ENCODE data around the gene EFNA3. TPM values are rescaled to one million over a fixed set of nuclear protein-coding genes. Genes with fewer than 3 reads are reported as not detected.
A peak's percentile ranks its signal among the peaks of the same experiment; 100 is the strongest.

The EFNA3 gene
- total RNA-seq, 1 donor from 2014 or later = 1.0 TPM

DNA sequence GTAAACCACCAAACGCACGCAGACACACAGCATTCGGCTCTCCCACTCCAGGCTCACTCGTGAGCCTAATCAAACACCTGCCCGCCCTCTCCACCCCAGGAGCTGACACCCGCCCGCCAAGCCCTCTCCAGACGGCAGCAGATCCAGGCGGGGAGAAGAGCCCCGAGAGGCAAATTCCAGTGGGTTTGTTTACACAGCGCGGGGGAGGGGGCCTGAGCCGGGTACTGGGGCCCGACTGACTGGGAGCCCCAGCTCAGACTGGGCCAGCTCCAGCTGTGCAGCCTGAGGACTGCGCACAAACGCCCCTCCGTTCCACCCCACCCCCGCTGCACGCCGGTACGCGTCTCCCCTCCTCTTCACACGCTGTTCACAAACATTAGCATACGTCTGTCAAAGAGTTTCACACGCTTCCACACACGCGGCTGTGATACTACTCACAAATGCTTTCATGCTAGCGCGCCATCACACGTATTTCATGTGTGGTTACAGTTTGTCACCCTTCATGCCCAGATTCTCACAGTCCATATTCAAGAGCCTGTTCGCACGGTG is 48.0 kb downstream of the EFNA3 start:
- TF ChIP-seq, protein P1, sequence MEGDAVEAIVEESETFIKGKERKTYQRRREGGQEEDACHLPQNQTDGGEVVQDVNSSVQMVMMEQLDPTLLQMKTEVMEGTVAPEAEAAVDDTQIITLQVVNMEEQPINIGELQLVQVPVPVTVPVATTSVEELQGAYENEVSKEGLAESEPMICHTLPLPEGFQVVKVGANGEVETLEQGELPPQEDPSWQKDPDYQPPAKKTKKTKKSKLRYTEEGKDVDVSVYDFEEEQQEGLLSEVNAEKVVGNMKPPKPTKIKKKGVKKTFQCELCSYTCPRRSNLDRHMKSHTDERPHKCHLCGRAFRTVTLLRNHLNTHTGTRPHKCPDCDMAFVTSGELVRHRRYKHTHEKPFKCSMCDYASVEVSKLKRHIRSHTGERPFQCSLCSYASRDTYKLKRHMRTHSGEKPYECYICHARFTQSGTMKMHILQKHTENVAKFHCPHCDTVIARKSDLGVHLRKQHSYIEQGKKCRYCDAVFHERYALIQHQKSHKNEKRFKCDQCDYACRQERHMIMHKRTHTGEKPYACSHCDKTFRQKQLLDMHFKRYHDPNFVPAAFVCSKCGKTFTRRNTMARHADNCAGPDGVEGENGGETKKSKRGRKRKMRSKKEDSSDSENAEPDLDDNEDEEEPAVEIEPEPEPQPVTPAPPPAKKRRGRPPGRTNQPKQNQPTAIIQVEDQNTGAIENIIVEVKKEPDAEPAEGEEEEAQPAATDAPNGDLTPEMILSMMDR (IDR thresholded peaks at IDR 0.05) = no peak
- H3K4me3 ChIP-seq = peak overlapping the region; percentile 64
- H3K27me3 ChIP-seq = peaks cover 10% of the 10 kb centered on the region
- H3K27ac ChIP-seq = peak overlapping the region; percentile 87
- H3K9me3 ChIP-seq = no peaks in the 10 kb centered on the region
- H3K4me1 ChIP-seq = peaks cover 33% of the 10 kb centered on the region
- peaks cover 3% of the 10 kb centered on the region for H3K36me3 ChIP-seq
- ATAC-seq = peak; percentile 69
- intact Hi-C loops (cut with DNase I) = loop anchor here (5.0 kb wide), 1 partner anchor 34 kb away; no protein-coding TSS in a partner anchor
- DNase-seq = peak; percentile 95

DNA sequence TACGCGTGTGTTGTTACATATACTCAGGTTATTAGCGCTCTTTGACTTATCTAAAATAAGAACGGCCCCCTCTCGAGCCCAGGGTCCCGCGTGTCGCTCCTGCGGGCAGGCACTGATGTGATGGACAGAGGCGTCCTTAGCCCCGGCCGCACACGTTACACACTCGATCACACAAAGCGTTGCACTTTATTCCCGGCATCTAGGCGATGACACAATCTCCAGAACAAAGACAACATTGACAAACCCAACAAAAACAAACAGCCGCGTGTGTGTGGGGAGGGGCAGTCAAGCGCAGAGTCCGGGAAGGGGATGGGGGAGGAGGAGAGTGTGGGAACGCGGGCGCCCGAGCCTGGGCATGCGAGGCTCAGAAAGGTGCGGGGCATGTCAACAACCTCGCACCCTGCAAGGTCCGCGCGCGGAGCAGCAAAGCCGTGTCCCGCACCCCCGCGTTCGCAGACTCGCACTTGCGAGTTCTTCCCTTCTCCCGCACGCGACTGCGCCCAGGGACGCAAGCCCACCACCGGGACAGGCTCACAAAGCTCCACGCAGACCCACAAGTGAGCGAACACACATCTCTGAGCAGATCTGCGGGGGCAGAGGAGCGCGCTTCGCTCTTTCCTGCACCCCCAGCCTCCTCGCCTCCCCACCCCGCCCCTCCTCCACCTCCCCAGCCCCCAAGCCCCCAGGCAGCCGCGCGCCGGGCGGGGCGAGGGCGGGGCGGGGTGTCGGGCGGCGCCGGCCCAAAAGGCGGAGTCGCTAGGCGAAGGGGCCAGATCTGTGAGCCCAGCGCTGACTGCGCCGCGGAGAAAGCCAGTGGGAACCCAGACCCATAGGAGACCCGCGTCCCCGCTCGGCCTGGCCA is 48.7 kb downstream of the EFNA3 start, which contains the start of gene EFNA1:
TSS of gene EFNA1 (plus strand) at position 772 of the 862 bp plus-strand sequence. CDS start 102 bp downstream, outside the sequence.
- ATAC-seq (peak; percentile 66), DNase-seq (peak; percentile 91)
- Histone ChIP-seq H3K4me1 (peaks cover 33% of the 10 kb centered on the region), H3K9me3 (no peaks in the 10 kb centered on the region), H3K36me3 (peaks cover 11% of the 10 kb centered on the region), H3K27me3 (peaks cover 10% of the 10 kb centered on the region), H3K27ac (peak within 1 kb of the TSS; percentile 87), H3K4me3 (peak within 1 kb of the TSS; percentile 64)
- TF ChIP-seq, protein P1 (IDR thresholded peaks at IDR 0.05) = no peak
- intact Hi-C loops (cut with DNase I) = loop anchor here (5.0 kb wide), 1 partner anchor 35 kb away; no protein-coding TSS in a partner anchor

DNA sequence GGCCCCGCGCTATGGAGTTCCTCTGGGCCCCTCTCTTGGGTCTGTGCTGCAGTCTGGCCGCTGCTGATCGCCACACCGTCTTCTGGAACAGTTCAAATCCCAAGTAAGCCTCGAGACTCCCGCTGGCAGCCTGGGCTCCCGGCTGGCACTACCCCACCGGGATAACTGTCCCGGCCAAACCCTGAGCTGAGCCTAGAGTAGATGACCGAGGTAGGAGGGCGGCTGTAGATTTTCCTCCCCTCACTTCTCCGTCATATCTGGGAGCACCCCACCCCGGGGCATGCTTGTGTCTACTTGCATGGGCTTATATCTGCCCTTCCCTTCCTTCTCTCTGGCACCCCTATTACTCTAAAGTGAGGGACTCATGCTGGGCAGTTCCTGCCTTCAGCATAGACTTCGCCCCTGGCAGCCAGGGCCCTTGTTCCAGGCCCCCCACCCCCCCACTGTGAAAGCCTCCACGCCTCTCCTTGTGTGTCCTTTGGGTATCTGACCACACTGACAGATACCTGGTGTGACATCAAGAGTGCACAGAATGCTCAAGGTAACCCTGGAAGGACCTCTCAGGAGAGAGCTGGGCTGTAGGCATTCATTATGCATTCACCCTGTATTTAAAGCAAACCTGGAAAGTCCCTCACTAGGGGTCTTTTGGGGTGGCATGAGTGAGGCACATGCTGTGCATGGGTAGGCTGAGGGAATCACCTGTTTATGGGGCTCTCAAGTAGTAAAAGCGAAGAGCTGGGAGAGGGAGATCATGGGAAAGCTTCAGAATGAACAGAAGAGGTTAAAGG is 49.5 kb downstream of the EFNA3 start:
- Histone ChIP-seq H3K27ac (peak overlapping the region; percentile 87), H3K27me3 (peaks cover 10% of the 10 kb centered on the region), H3K9me3 (no peaks in the 10 kb centered on the region), H3K4me1 (peaks cover 39% of the 10 kb centered on the region), H3K36me3 (peaks cover 17% of the 10 kb centered on the region), H3K4me3 (peak overlapping the region; percentile 64)
- TF ChIP-seq, protein P1 (IDR thresholded peaks at IDR 0.05) = no peak
- DNase-seq (no peak), ATAC-seq (no peak)
- intact Hi-C loops (cut with DNase I) = loop anchor here (5.0 kb wide), 1 partner anchor 36 kb away; no protein-coding TSS in a partner anchor

DNA sequence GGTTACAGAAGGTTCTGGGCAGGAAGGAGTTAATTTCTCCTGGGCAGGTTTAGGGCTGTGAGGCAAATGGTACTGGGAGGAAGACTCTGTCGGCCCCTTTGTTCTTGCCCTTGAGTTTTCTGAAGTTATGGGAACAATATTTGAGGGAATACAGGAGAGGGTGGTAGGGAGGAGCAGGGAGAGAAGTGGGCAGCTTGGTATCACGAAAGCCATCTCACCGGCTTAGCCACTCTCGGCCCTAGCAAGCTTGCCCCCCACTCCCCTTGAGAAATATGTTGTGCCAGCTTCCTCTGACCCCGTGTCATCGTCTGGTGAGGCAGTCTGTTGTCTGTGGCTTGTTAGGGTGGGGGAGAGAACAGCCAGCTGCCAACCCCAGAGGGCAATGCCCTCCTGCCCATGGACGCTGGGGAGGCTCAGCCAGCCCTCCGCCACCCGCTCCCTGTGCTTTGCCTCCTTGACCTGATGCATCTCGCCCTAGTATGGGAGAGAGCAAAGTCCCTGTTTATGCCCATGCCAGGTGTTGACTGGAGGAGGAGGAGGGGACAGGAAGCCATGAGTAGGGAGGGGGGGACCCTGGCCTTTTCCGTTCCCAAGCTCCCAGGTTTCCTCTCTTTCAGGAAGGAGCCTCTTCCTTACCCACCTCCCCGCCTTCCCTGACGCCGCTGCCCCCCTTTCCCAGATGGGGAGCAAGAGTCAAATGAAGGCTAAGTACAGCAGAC is 50.3 kb downstream of the EFNA3 start:
- Histone ChIP-seq H3K27me3 (peaks cover 10% of the 10 kb centered on the region), H3K27ac (peak overlapping the region; percentile 87), H3K4me1 (peaks cover 39% of the 10 kb centered on the region), H3K4me3 (peak overlapping the region; percentile 64), H3K9me3 (no peaks in the 10 kb centered on the region), H3K36me3 (peaks cover 25% of the 10 kb centered on the region)
- intact Hi-C loops (cut with DNase I) = loop anchor here (5.0 kb wide), 1 partner anchor 37 kb away; no protein-coding TSS in a partner anchor
- ATAC-seq (peak; percentile 1), DNase-seq (peak; percentile 72)
- TF ChIP-seq, protein P1 (IDR thresholded peaks at IDR 0.05) = no peak

All from upper lobe of right lung (tissue), 1 donor.